Endothelial cell of umbilical vein (primary cell): Measurements from ENCODE around the gene ANKLE2. TPM values are rescaled to one million over a fixed set of nuclear protein-coding genes. Genes with fewer than 3 reads are reported as not detected.

Experiments
- BruUV-seq: library from RNA; stranded (reverse); fragments of 400-500 nt; replicated peaks from 2 replicates; lab custom pipeline; 2021; lab: Mats Ljungman, UMichigan
- CTCF ChIA-PET: fragments of 300-600, 350-600 bp; sonication (Branson Sonifier 250); formaldehyde crosslinking; loops from one replicate; lab custom pipeline; 2021; ENCODE audit warnings: antibody characterized with exemption, inconsistent platforms; lab: Charles Lee
- POLR2A ChIA-PET: fragments of 300-600, 350-600 bp; sonication (Branson Sonifier 250); formaldehyde crosslinking; loops from one replicate; lab custom pipeline; 2021; ENCODE audit warnings: antibody characterized with exemption, inconsistent platforms; lab: Charles Lee
- DNase-seq: peaks from one replicate; pipeline ENCODE4 v3.0.0-alpha.2; 2011; ENCODE audit warnings: low read depth, low spot score
- FAIRE-seq: peaks from 2 replicates; lab custom pipeline; 2011; peaks lifted over from hg19 to GRCh38; lab: Jason Lieb, UNC
- H2AFZ ChIP-seq: 2 replicates; pipeline ENCODE4 v1.6.0; 2012; ENCODE audit warnings: low read depth, low read length, control low read depth, inconsistent platforms
- H3K27ac ChIP-seq: 2 replicates; pipeline ENCODE4 v1.5.1; 2011; ENCODE audit warnings: low read depth, mild to moderate bottlenecking, control low read depth, low read length, moderate library complexity; ENCODE audit not compliant: insufficient read depth
- H3K27me3 ChIP-seq, 2 experiments: 2 replicates each; pipeline versions ENCODE4 v1.6.0 to v1.6.1; 2011; ENCODE audit warnings: low read length in 2 of 2, mixed read lengths in 1 of 2; ENCODE audit not compliant: control insufficient read depth in 2 of 2, insufficient read depth in 2 of 2
- H3K36me3 ChIP-seq, 2 experiments: 2 replicates in 1 of 2; 3 replicates in 1 of 2; pipeline ENCODE4 v1.5.1; 2011; ENCODE audit warnings: low read length in 2 of 2, mild to moderate bottlenecking in 1 of 2, moderate library complexity in 1 of 2; ENCODE audit not compliant: control insufficient read depth in 2 of 2, insufficient read depth in 2 of 2; ENCODE audit errors: extremely low read depth in 1 of 2
- H3K4me1 ChIP-seq: 3 replicates; pipeline ENCODE4 v1.5.1; 2011; ENCODE audit warnings: mild to moderate bottlenecking, low read length; ENCODE audit not compliant: control insufficient read depth, insufficient read depth; ENCODE audit errors: extremely low read depth
- H3K4me2 ChIP-seq: 2 replicates; pipeline ENCODE4 v1.6.1; 2011; ENCODE audit warnings: low read length, control low read depth, mixed read lengths; ENCODE audit not compliant: insufficient read depth
- H3K4me3 ChIP-seq, 3 experiments: fragments of 200-600 bp in 1 of 3; sonication (generic), shearing (Covaris generic) in 1 of 3; replicated peaks in 1 of 3; 2 replicates each; pipeline ENCODE4 v1.5.1; 2011 to 2016; ENCODE audit warnings: control low read depth in 3 of 3, low read length in 3 of 3, mild to moderate bottlenecking in 2 of 3, inconsistent platforms in 1 of 3, low read depth in 1 of 3, moderate library complexity in 1 of 3; ENCODE audit not compliant: insufficient read depth in 1 of 3
- H3K79me2 ChIP-seq: 2 replicates; pipeline ENCODE4 v1.6.0; 2012; ENCODE audit warnings: low read length, inconsistent platforms; ENCODE audit not compliant: control insufficient read depth, insufficient read depth
- H3K9ac ChIP-seq: replicated peaks from 2 replicates; pipeline ENCODE3; 2011; ENCODE audit warnings: low read length, control low read depth; ENCODE audit not compliant: insufficient read depth; ENCODE audit errors: extremely low read depth
- H3K9me1 ChIP-seq: replicated peaks from 3 replicates; pipeline ENCODE4 v1.6.0; 2011; ENCODE audit warnings: mild to moderate bottlenecking, low read length; ENCODE audit not compliant: control insufficient read depth, insufficient read depth; ENCODE audit errors: extremely low read depth
- H3K9me3 ChIP-seq: replicated peaks from 2 replicates; pipeline ENCODE4 v1.5.1; 2012; ENCODE audit warnings: low read length, inconsistent platforms; ENCODE audit not compliant: control insufficient read depth, insufficient read depth
- H4K20me1 ChIP-seq: replicated peaks from 2 replicates; pipeline ENCODE3; 2011; ENCODE audit warnings: mild to moderate bottlenecking, low read length; ENCODE audit not compliant: control insufficient read depth, insufficient read depth; ENCODE audit errors: extremely low read depth
- CTCF ChIP-seq, 2 donors: IDR thresholded peaks; 1 replicate in 1 of 2; 2 replicates in 1 of 2; pipeline ENCODE4 v1.5.1; 2011; ENCODE audit warnings: low read length in 2 of 2, mild to moderate bottlenecking in 2 of 2, moderate library complexity in 2 of 2, control low read depth in 1 of 2, inconsistent platforms in 1 of 2, low read depth in 1 of 2; ENCODE audit not compliant: insufficient read depth in 1 of 2; ENCODE audit errors: extremely low read depth in 1 of 2
- EZH2 ChIP-seq: IDR thresholded peaks from 2 replicates; pipeline ENCODE4 v1.6.1; 2012; ENCODE audit warnings: borderline replicate concordance, low read depth, mild to moderate bottlenecking, moderate library complexity, low read length, inconsistent platforms; ENCODE audit not compliant: severe bottlenecking
- FOS ChIP-seq: IDR thresholded peaks from 2 replicates; pipeline ENCODE4 v1.6.1; 2011; ENCODE audit warnings: mild to moderate bottlenecking, low read length, moderate library complexity, borderline replicate concordance; ENCODE audit not compliant: insufficient read depth
- GATA2 ChIP-seq: IDR thresholded peaks from 2 replicates; pipeline ENCODE4 v1.7.0; 2011; ENCODE audit warnings: low read depth, mild to moderate bottlenecking, moderate library complexity, mixed read lengths, low read length; ENCODE audit not compliant: insufficient read length, insufficient read depth
- JUN ChIP-seq: IDR thresholded peaks from 2 replicates; pipeline ENCODE4 v1.6.1; 2011; ENCODE audit warnings: borderline replicate concordance, low read depth; ENCODE audit not compliant: insufficient read length, insufficient read depth
- MYC ChIP-seq: IDR thresholded peaks from one replicate; pipeline ENCODE4 v1.6.1; 2011; ENCODE audit warnings: mild to moderate bottlenecking, low read depth, low read length
- POLR2A ChIP-seq: IDR thresholded peaks from 2 replicates; pipeline ENCODE4 v1.6.1; 2012; ENCODE audit warnings: low read depth, mild to moderate bottlenecking, control low read depth, low read length
- POLR2AphosphoS5 ChIP-seq: IDR thresholded peaks from 2 replicates; pipeline ENCODE4 v1.6.1; 2012; ENCODE audit warnings: low read depth, mild to moderate bottlenecking, control low read depth, low read length, moderate library complexity; ENCODE audit not compliant: insufficient read depth
- dilution Hi-C: fragments of 300-500 bp; cut with MboI; formaldehyde crosslinking; loops from one replicate; pipeline ENCODE4 v1.15.0; 2019; ENCODE audit warnings: low sequenced_read_pairs; ENCODE audit not compliant: extremely low pct_ligation_motif_present
- intact Hi-C: fragments of 100-400 bp; cut with micrococcal nuclease; formaldehyde crosslinking; loops from one replicate; pipeline ENCODE4 v1.10.0; 2022
- polyA plus RNA-seq, 4 experiments: library from polyadenylated mRNA; depleted of rRNA in 3 of 4; stranded (reverse) in 3 of 4; unstranded in 1 of 4; fragments of >200 nt; gene quantifications; 2 replicates each; pipeline versions ENCODE4 v1.2.1 to v1.2.3, GENCODE V29; 2011 to 2012; ENCODE audit warnings: missing spikeins in 1 of 4
- total RNA-seq: library from RNA; stranded (reverse); gene quantifications from 2 replicates; pipeline ENCODE4 v1.2.3, GENCODE V29; 2021
- TF ChIP-seq, protein P1 (sequence below): IDR thresholded peaks from 2 replicates; pipeline ENCODE4 v1.6.1; 2011; ENCODE audit not compliant: insufficient read depth, insufficient read length

Gene ANKLE2
- total and polyA plus RNA-seq, 2 donors (not counting 3 experiments of a cell fraction or from before 2014, with no cell fraction given): 75.8 to 112 TPM

DNA sequence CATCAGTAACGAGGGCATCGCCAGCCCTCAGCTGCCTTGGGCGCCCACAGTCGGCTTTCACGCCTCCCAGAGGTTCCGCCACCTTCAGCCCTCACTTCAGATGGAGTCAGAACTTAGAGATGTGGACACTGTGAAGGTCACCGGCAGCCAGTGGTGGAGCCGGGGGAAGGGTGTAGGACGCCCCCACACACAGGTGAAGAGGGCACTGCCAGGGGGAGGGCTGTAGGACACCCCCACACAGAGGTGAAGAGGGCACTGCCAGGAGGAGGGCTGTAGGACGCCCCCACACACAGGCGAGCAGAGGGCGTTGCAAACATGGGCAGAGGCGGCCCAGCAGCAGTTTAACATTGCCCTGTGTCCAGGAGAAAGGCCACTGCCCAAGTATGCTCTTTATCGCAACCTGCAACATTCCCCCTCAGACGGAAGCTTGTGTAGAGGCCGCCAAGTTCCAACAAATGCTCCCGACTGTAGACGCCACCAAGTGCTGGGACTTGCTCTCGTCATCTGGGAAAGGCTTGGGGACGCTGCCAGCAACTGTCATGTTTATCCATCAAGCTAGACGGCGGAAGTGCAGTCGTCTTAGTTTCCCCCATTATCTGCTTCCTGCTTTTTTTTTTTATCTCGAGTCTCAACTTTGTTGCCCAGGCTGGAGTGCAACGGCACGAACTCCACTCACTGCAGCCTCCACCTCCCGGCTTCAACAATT is 4.9 kb upstream of the ANKLE2 start:
- H3K36me3 ChIP-seq: peaks cover 4 to 6% of the 10 kb centered on the region in 2 experiments
- H3K27me3 ChIP-seq: no peaks in the 10 kb centered on the region
- CTCF ChIA-PET: no interaction called here
- TF ChIP-seq FOS: no peak
- no peak for TF ChIP-seq GATA2
- no peak for TF ChIP-seq POLR2A
- TF ChIP-seq, protein P1, sequence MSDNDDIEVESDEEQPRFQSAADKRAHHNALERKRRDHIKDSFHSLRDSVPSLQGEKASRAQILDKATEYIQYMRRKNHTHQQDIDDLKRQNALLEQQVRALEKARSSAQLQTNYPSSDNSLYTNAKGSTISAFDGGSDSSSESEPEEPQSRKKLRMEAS: no peak
- TF ChIP-seq POLR2AphosphoS5: no peak
- TF ChIP-seq MYC: no peak
- TF ChIP-seq JUN: no peak
- TF ChIP-seq EZH2: no peak
- no peak for TF ChIP-seq CTCF (IDR thresholded peaks at IDR 0.05; ENCODE audit: extremely low read depth in 1 of 2, insufficient read depth in 1 of 2, low read depth in 1 of 2, low read length in 2 of 2)
- FAIRE-seq (no peak), DNase-seq (peak; percentile 74)
- POLR2A ChIA-PET: no interaction called here
- intact Hi-C loops: no loop called here
- dilution Hi-C loops: no loop called here
- no peak overlapping the region for H3K9ac ChIP-seq
- H3K4me2 ChIP-seq: peak overlapping the region; percentile 37
- no peaks in the 10 kb centered on the region for H3K9me1 ChIP-seq
- BruUV-seq: no TSS peak
- H4K20me1 ChIP-seq: no peaks in the 10 kb centered on the region
- no peak overlapping the region for H3K4me3 ChIP-seq
- no peak overlapping the region for H2AFZ ChIP-seq
- no peaks in the 10 kb centered on the region for H3K9me3 ChIP-seq
- peaks cover under 1% of the 10 kb centered on the region for H3K79me2 ChIP-seq
- H3K4me1 ChIP-seq: peaks cover 14% of the 10 kb centered on the region
- peak overlapping the region; percentile 30 for H3K27ac ChIP-seq
